T follicular helper cell (primary cell): ENCODE results near the gene SLC6A17.
A peak's percentile ranks its signal among the peaks of the same experiment; 100 is the strongest.

ENCODE experiments used
- DNase-seq: peaks from one replicate; pipeline ENCODE4 v3.0.0-alpha.2; 2020; ENCODE audit warnings: low read depth

SLC6A17 gene

GRCh38 chr1:110205156-110205555 is 54.9 kb downstream of the SLC6A17 start:
- DNase-seq, result no peak

- DNase-seq, result no peak
These were observed 55.4 kb downstream of the SLC6A17 start for GRCh38 chr1:110205591-110206155.

GRCh38 chr1:110206261-110206920 is 56.1 kb downstream of the SLC6A17 start:
- DNase-seq, result no peak

GRCh38 chr1:110207831-110208230 is 57.5 kb downstream of the SLC6A17 start:
- DNase-seq, result peak; percentile 67

- no peak for DNase-seq
These were observed 58.8 kb downstream of the SLC6A17 start for GRCh38 chr1:110208916-110209645.

GRCh38 chr1:110209715-110210603 is 59.7 kb downstream of the SLC6A17 start, which contains the start of gene KCNC4:
Gene KCNC4, plus strand, starts transcription at chr1:110210314. Its CDS starts 1,186 bp downstream, at chr1:110211500.
- peak; percentile 89 for DNase-seq

GRCh38 chr1:110210604-110211495 is 60.6 kb downstream of the SLC6A17 start:
- DNase-seq, result peak; percentile 33

GRCh38 chr1:110211496-110212168 is 61.3 kb downstream of the SLC6A17 start:
- peak; percentile 28 for DNase-seq

GRCh38 chr1:110212169-110213142 is 62.2 kb downstream of the SLC6A17 start:
- no peak for DNase-seq

- DNase-seq, result no peak
These were observed 62.8 kb downstream of the SLC6A17 start for GRCh38 chr1:110213143-110213540.

- DNase-seq, result no peak
These were observed 64.4 kb downstream of the SLC6A17 start for GRCh38 chr1:110214454-110215404.

GRCh38 chr1:110215621-110216515 is 65.6 kb downstream of the SLC6A17 start:
- DNase-seq, result no peak

- no peak for DNase-seq
These were observed 66.7 kb downstream of the SLC6A17 start for GRCh38 chr1:110216844-110217444.

- no peak for DNase-seq
These were observed 67.8 kb downstream of the SLC6A17 start for GRCh38 chr1:110218137-110218536.

GRCh38 chr1:110218739-110219138 is 68.4 kb downstream of the SLC6A17 start:
- no peak for DNase-seq

- DNase-seq, result no peak
These were observed 70.0 kb downstream of the SLC6A17 start for GRCh38 chr1:110220324-110220723.

- DNase-seq, result no peak
These were observed 70.8 kb downstream of the SLC6A17 start for GRCh38 chr1:110221119-110221518.
